ENCODE data around the gene OPHN1. TPM values are rescaled to one million over a fixed set of nuclear protein-coding genes. Genes with fewer than 3 reads are reported as not detected.

The OPHN1 gene
- total RNA-seq, 1 experiment from 2014 or later: 3.3 TPM

DNA sequence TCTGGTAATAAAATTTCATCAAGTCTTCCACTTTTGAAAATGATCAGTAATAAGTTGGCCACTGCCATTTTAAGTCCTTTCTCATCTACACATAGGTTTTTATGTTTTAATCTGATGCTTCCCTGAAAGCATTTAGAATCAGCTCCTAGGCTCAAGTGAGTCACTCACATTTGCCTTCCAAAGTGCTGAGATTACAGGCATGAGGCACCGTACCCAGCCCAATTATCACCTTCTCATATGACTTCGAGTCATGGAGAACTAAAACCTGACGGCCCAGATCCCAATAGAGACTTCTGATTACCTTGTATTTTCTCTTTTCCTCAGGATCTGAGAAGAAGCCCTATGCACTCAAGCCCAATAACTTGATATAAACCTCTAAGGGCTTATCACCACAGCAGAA lies 140.8 kb downstream of the OPHN1 start:
- H3K27ac ChIP-seq (ENCODE audit: low read depth, low read length, poor library complexity, severe bottlenecking): no peak overlapping the region
- CTCF ChIA-PET: no interaction called here
- no peak overlapping the region for H3K4me3 ChIP-seq (ENCODE audit: low read depth, low read length, poor library complexity, severe bottlenecking)
- POLR2A ChIA-PET (ENCODE audit: low non-redundant PET): no interaction called here
- H3K27me3 ChIP-seq (replicated peaks; ENCODE audit: insufficient read depth, low read depth, low read length, poor library complexity): no peaks in the 10 kb centered on the region
- DNase-seq (ENCODE audit: low spot score): no peak
- H3K36me3 ChIP-seq (ENCODE audit: insufficient read depth, low read length, poor library complexity, severe bottlenecking): no peaks in the 10 kb centered on the region
- intact Hi-C loops (cut with micrococcal nuclease; ENCODE audit: unreplicated experiment): no loop called here
- no TSS peak for BruUV-seq (replicated peaks)
- no peaks in the 10 kb centered on the region for H3K4me1 ChIP-seq (ENCODE audit: insufficient read depth, low read length, poor library complexity, severe bottlenecking)
- H3K9me3 ChIP-seq (ENCODE audit: low read depth, low read length, poor library complexity, severe bottlenecking): no peaks in the 10 kb centered on the region
- TF ChIP-seq EZH2 (IDR thresholded peaks at IDR 0.05; ENCODE audit: borderline replicate concordance, low read depth, low read length, poor library complexity, severe bottlenecking): no peak
- TF ChIP-seq, protein P1, sequence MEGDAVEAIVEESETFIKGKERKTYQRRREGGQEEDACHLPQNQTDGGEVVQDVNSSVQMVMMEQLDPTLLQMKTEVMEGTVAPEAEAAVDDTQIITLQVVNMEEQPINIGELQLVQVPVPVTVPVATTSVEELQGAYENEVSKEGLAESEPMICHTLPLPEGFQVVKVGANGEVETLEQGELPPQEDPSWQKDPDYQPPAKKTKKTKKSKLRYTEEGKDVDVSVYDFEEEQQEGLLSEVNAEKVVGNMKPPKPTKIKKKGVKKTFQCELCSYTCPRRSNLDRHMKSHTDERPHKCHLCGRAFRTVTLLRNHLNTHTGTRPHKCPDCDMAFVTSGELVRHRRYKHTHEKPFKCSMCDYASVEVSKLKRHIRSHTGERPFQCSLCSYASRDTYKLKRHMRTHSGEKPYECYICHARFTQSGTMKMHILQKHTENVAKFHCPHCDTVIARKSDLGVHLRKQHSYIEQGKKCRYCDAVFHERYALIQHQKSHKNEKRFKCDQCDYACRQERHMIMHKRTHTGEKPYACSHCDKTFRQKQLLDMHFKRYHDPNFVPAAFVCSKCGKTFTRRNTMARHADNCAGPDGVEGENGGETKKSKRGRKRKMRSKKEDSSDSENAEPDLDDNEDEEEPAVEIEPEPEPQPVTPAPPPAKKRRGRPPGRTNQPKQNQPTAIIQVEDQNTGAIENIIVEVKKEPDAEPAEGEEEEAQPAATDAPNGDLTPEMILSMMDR (conservative IDR thresholded peaks at IDR 0.05; ENCODE audit: low read depth, low read length): no peak

- intact Hi-C loops (cut with micrococcal nuclease; ENCODE audit: unreplicated experiment): no loop called here
- no peaks in the 10 kb centered on the region for H3K9me3 ChIP-seq (ENCODE audit: low read depth, low read length, poor library complexity, severe bottlenecking)
- H3K36me3 ChIP-seq (ENCODE audit: insufficient read depth, low read length, poor library complexity, severe bottlenecking): no peaks in the 10 kb centered on the region
- ChIA-PET CTCF (no interaction called here), POLR2A (ENCODE audit: low non-redundant PET) (no interaction called here)
- no peak for DNase-seq (ENCODE audit: low spot score)
- TF ChIP-seq, protein P1 (conservative IDR thresholded peaks at IDR 0.05; ENCODE audit: low read depth, low read length): no peak
- TF ChIP-seq EZH2 (IDR thresholded peaks at IDR 0.05; ENCODE audit: borderline replicate concordance, low read depth, low read length, poor library complexity, severe bottlenecking): no peak
- BruUV-seq (replicated peaks): no TSS peak
- no peaks in the 10 kb centered on the region for H3K27me3 ChIP-seq (replicated peaks; ENCODE audit: insufficient read depth, low read depth, low read length, poor library complexity)
- no peak overlapping the region for H3K4me3 ChIP-seq (ENCODE audit: low read depth, low read length, poor library complexity, severe bottlenecking)
- no peaks in the 10 kb centered on the region for H3K4me1 ChIP-seq (ENCODE audit: insufficient read depth, low read length, poor library complexity, severe bottlenecking)
- no peak overlapping the region for H3K27ac ChIP-seq (ENCODE audit: low read depth, low read length, poor library complexity, severe bottlenecking)
Observed at GRCh38 chrX:68288127-68288526, 145.2 kb downstream of the OPHN1 start.

DNA sequence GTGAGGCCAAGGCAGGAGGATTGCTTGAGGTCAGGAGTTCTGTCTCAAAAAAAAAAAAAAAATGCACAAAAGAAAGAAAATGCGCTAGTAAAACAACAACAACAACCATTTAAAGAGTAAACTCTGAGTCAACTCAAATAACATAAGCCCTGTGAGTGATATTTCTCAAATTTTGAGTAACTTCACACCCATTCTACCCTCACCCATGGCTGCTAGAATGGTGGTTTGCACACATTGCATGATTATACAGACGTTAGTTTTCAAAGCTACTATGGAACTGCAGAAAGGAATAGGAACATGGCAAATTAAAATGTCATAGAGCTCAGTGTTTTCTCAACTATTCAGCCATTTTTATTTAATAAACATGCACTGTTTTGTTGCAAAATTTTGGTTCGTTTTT lies 145.9 kb downstream of the OPHN1 start:
- H3K4me3 ChIP-seq (ENCODE audit: low read depth, low read length, poor library complexity, severe bottlenecking): no peak overlapping the region
- TF ChIP-seq EZH2 (IDR thresholded peaks at IDR 0.05; ENCODE audit: borderline replicate concordance, low read depth, low read length, poor library complexity, severe bottlenecking): no peak
- POLR2A ChIA-PET (ENCODE audit: low non-redundant PET): no interaction called here
- no peaks in the 10 kb centered on the region for H3K36me3 ChIP-seq (ENCODE audit: insufficient read depth, low read length, poor library complexity, severe bottlenecking)
- CTCF ChIA-PET: no interaction called here
- BruUV-seq (replicated peaks): no TSS peak
- DNase-seq (ENCODE audit: low spot score): no peak
- H3K9me3 ChIP-seq (ENCODE audit: low read depth, low read length, poor library complexity, severe bottlenecking): no peaks in the 10 kb centered on the region
- intact Hi-C loops (cut with micrococcal nuclease; ENCODE audit: unreplicated experiment): no loop called here
- no peak overlapping the region for H3K27ac ChIP-seq (ENCODE audit: low read depth, low read length, poor library complexity, severe bottlenecking)
- H3K4me1 ChIP-seq (ENCODE audit: insufficient read depth, low read length, poor library complexity, severe bottlenecking): no peaks in the 10 kb centered on the region
- H3K27me3 ChIP-seq (replicated peaks; ENCODE audit: insufficient read depth, low read depth, low read length, poor library complexity): no peaks in the 10 kb centered on the region

GRCh38 chrX:68286980-68287379 lies 146.3 kb downstream of the OPHN1 start:
- Histone ChIP-seq H3K27ac (ENCODE audit: low read depth, low read length, poor library complexity, severe bottlenecking) (no peak overlapping the region), H3K4me1 (ENCODE audit: insufficient read depth, low read length, poor library complexity, severe bottlenecking) (no peaks in the 10 kb centered on the region), H3K9me3 (ENCODE audit: low read depth, low read length, poor library complexity, severe bottlenecking) (no peaks in the 10 kb centered on the region), H3K36me3 (ENCODE audit: insufficient read depth, low read length, poor library complexity, severe bottlenecking) (no peaks in the 10 kb centered on the region), H3K4me3 (ENCODE audit: low read depth, low read length, poor library complexity, severe bottlenecking) (no peak overlapping the region), H3K27me3 (replicated peaks; ENCODE audit: insufficient read depth, low read depth, low read length, poor library complexity) (no peaks in the 10 kb centered on the region)
- intact Hi-C loops (cut with micrococcal nuclease; ENCODE audit: unreplicated experiment): no loop called here
- no peak for DNase-seq (ENCODE audit: low spot score)
- TF ChIP-seq, protein P1 (conservative IDR thresholded peaks at IDR 0.05; ENCODE audit: low read depth, low read length): no peak
- TF ChIP-seq EZH2 (IDR thresholded peaks at IDR 0.05; ENCODE audit: borderline replicate concordance, low read depth, low read length, poor library complexity, severe bottlenecking): no peak
- CTCF ChIA-PET: no interaction called here
- BruUV-seq (replicated peaks): no TSS peak
- POLR2A ChIA-PET (ENCODE audit: low non-redundant PET): no interaction called here

Data from A673 (cell line).